GM23338 (cell line): ENCODE results near the gene HNRNPC. TPM values are rescaled to one million over a fixed set of nuclear protein-coding genes. Genes with fewer than 3 reads are reported as not detected.

Experiments used
- ATAC-seq: fragments of 200-7000 bp; cut with Tn5 transposase; 3 replicates; pipeline ENCODE4 v1.9.1; 2020
- DNase-seq: peaks from one replicate; pipeline ENCODE4 v3.0.0-alpha.2; 2015; ENCODE audit warnings: low spot score
- H2AFZ ChIP-seq: fragments of 200-600 bp; sonication (generic); 2 replicates; pipeline ENCODE4 v1.8.0; 2016; ENCODE audit warnings: antibody characterized with exemption, mild to moderate bottlenecking, moderate library complexity
- H3F3A ChIP-seq: fragments of 200-600 bp; sonication (generic); replicated peaks from 2 replicates; pipeline ENCODE4 v1.8.0; 2017; ENCODE audit warnings: antibody characterized with exemption, mixed run types, low read depth
- H3K27ac ChIP-seq: fragments of 200-600 bp; sonication (generic); 2 replicates; pipeline ENCODE4 v1.6.1; 2016; ENCODE audit warnings: low read depth
- H3K27me3 ChIP-seq: fragments of 200-600 bp; sonication (generic); 2 replicates; pipeline ENCODE4 v1.8.0; 2016; ENCODE audit warnings: mild to moderate bottlenecking, mixed run types, moderate library complexity; ENCODE audit not compliant: insufficient read depth
- H3K36me3 ChIP-seq: fragments of 200-600 bp; sonication (generic); 2 replicates; pipeline ENCODE4 v1.8.0; 2016; ENCODE audit warnings: mild to moderate bottlenecking; ENCODE audit not compliant: insufficient read depth
- H3K4me1 ChIP-seq: fragments of 200-600 bp; sonication (generic); 2 replicates; pipeline ENCODE4 v1.8.0; 2016; ENCODE audit warnings: mild to moderate bottlenecking, moderate library complexity; ENCODE audit not compliant: insufficient read depth
- H3K4me2 ChIP-seq: fragments of 200-600 bp; sonication (generic); 2 replicates; pipeline ENCODE4 v1.7.1; 2017; ENCODE audit warnings: mixed run types
- H3K4me3 ChIP-seq: fragments of 200-600 bp; sonication (generic); 2 replicates; pipeline ENCODE4 v1.6.1; 2016; ENCODE audit warnings: mixed run types
- H3K79me2 ChIP-seq: fragments of 200-600 bp; sonication (generic); replicated peaks from 2 replicates; pipeline ENCODE4 v1.8.0; 2017; ENCODE audit warnings: mild to moderate bottlenecking; ENCODE audit not compliant: insufficient read depth
- H3K9me2 ChIP-seq: fragments of 200-600 bp; sonication (generic); 2 replicates; pipeline ENCODE4 v1.8.0; 2017; ENCODE audit not compliant: insufficient read depth
- H4K20me1 ChIP-seq: fragments of 200-600 bp; sonication (generic); replicated peaks from 2 replicates; pipeline ENCODE4 v1.8.0; 2017; ENCODE audit warnings: mild to moderate bottlenecking; ENCODE audit not compliant: insufficient read depth
- H3K27ac Mint-ChIP-seq: 2 replicates; pipeline ENCODE4 v1.8.0; 2020; ENCODE audit warnings: inconsistent platforms, mild to moderate bottlenecking, moderate library complexity, mixed read lengths
- H3K27me3 Mint-ChIP-seq: 3 replicates; pipeline ENCODE4 v1.8.0; 2022; ENCODE audit warnings: low read depth, mild to moderate bottlenecking, moderate library complexity, mixed read lengths, inconsistent platforms; ENCODE audit not compliant: insufficient read depth, poor library complexity
- H3K36me3 Mint-ChIP-seq: 3 replicates; pipeline ENCODE4 v1.8.0; 2021; ENCODE audit warnings: low read depth, mild to moderate bottlenecking, inconsistent platforms, moderate library complexity, mixed read lengths
- H3K4me1 Mint-ChIP-seq: 3 replicates; pipeline ENCODE4 v1.8.0; 2020; ENCODE audit warnings: mild to moderate bottlenecking, inconsistent platforms, mixed read lengths
- H3K4me3 Mint-ChIP-seq: 3 replicates; pipeline ENCODE4 v1.8.0; 2021; ENCODE audit warnings: moderate library complexity, mild to moderate bottlenecking, inconsistent platforms, mixed read lengths
- H3K9me3 Mint-ChIP-seq: 3 replicates; pipeline ENCODE4 v1.8.0; 2020; ENCODE audit warnings: moderate library complexity, mild to moderate bottlenecking, inconsistent platforms, mixed read lengths
- CREB1 ChIP-seq: fragments of 250-450 bp; sonication (Bioruptor Pico); IDR thresholded peaks from 2 replicates; pipeline ENCODE4 v1.5.0; 2020; ENCODE audit warnings: low read depth, mild to moderate bottlenecking, moderate library complexity
- CTCF ChIP-seq, 2 experiments: fragments of 200-600 bp in 1 of 2; sonication (generic) in 1 of 2; conservative IDR thresholded peaks; 2 replicates each; pipeline versions ENCODE4 v1.5.1 to v1.6.1; 2016 to 2017; ENCODE audit warnings: antibody characterized with exemption in 2 of 2, low read depth in 2 of 2, mild to moderate bottlenecking in 2 of 2, moderate library complexity in 1 of 2
- ETS1 ChIP-seq: IDR thresholded peaks from 2 replicates; pipeline ENCODE4 v1.6.1; 2016; ENCODE audit warnings: antibody characterized with exemption
- EZH2 ChIP-seq: fragments of 200-600 bp; sonication (generic); IDR thresholded peaks from one replicate; pipeline ENCODE4 v1.8.0; 2017; ENCODE audit warnings: antibody characterized with exemption, mild to moderate bottlenecking, low read depth; ENCODE audit not compliant: unreplicated experiment
- EZH2phosphoT487 ChIP-seq: fragments of 200-600 bp; sonication (generic); IDR thresholded peaks from one replicate; pipeline ENCODE4 v1.8.1; 2018; ENCODE audit warnings: antibody characterized with exemption; ENCODE audit not compliant: unreplicated experiment
- JUNB ChIP-seq: IDR thresholded peaks from one replicate; pipeline ENCODE4 v1.6.1; 2016; ENCODE audit warnings: antibody characterized with exemption; ENCODE audit not compliant: unreplicated experiment
- NANOG ChIP-seq: IDR thresholded peaks from 2 replicates; pipeline ENCODE4 v1.6.1; 2016; ENCODE audit warnings: antibody characterized with exemption, borderline replicate concordance
- POLR2AphosphoS5 ChIP-seq: IDR thresholded peaks from 2 replicates; pipeline ENCODE4 v1.6.1; 2016; ENCODE audit warnings: antibody characterized with exemption, low read depth
- STAT1 ChIP-seq: IDR thresholded peaks from one replicate; pipeline ENCODE4 v1.6.1; 2016; ENCODE audit warnings: antibody characterized with exemption; ENCODE audit not compliant: unreplicated experiment
- ZNF114 ChIP-seq: fragments of 250-450 bp; sonication (Bioruptor Pico); IDR thresholded peaks from 2 replicates; pipeline ENCODE4 v1.5.0; 2020; ENCODE audit warnings: mild to moderate bottlenecking, moderate library complexity
- ZNF331 ChIP-seq: fragments of 250-450 bp; sonication (Bioruptor Pico); IDR thresholded peaks from 2 replicates; pipeline ENCODE4 v1.5.0; 2020; ENCODE audit warnings: low read depth, mild to moderate bottlenecking, moderate library complexity
- ZNF462 ChIP-seq: fragments of 250-450 bp; sonication (Bioruptor Pico); IDR thresholded peaks from 2 replicates; pipeline ENCODE4 v1.5.0; 2020; ENCODE audit warnings: mild to moderate bottlenecking, moderate library complexity
- polyA plus RNA-seq: library from polyadenylated mRNA; unstranded; fragments of >200 nt; fragmentation: Nextera tagmentation; extraction: Ambion mirVana; gene quantifications from 2 replicates; pipeline ENCODE4 v1.2.1, GENCODE V29; 2016
- total RNA-seq: library from RNA; depleted of rRNA; stranded (reverse); fragments of >200 nt; shearing (Covaris generic); gene quantifications from 2 replicates; pipeline ENCODE4 v1.2.3, GENCODE V29; 2014
- TF ChIP-seq, protein P1 (sequence below): IDR thresholded peaks from one replicate; pipeline ENCODE4 v1.6.1; 2018; ENCODE audit warnings: antibody characterized with exemption; ENCODE audit not compliant: unreplicated experiment

HNRNPC gene
- total and polyA plus RNA-seq, 2 experiments from 2014 or later: 1,259 to 1,296 TPM

GRCh38 chr14:21182166-21182565, 87.1 kb downstream of the HNRNPC start (continued):
- TF ChIP-seq STAT1 (no peak), ZNF114 (no peak)

GRCh38 chr14:21171128-21171527, 98.1 kb downstream of the HNRNPC start:
- Histone ChIP-seq H3K27me3 (no peaks in the 10 kb centered on the region), H3K36me3 (no peaks in the 10 kb centered on the region), H3F3A (no peaks in the 10 kb centered on the region), H3K4me1 (no peaks in the 10 kb centered on the region), H4K20me1 (no peaks in the 10 kb centered on the region), H3K27ac (no peak overlapping the region), H3K4me2 (no peak overlapping the region), H3K4me3 (no peak overlapping the region), H3K9me2 (0 out of 2 replicates have a peak, but pooled peaks cover 12% of the 10 kb centered on the region), H3K79me2 (no peaks in the 10 kb centered on the region), H2AFZ (no peak overlapping the region)
- no peak for TF ChIP-seq JUNB
- TF ChIP-seq EZH2phosphoT487: no peak
- no peak for TF ChIP-seq STAT1
- no peak for TF ChIP-seq CTCF (conservative IDR thresholded peaks at IDR 0.05; ENCODE audit: low read depth in 2 of 2)
- TF ChIP-seq EZH2: no peak
- no peak for TF ChIP-seq POLR2AphosphoS5
- TF ChIP-seq ZNF462 (CRISPR knock-in tag): no peak
- TF ChIP-seq NANOG: no peak
- no peak for TF ChIP-seq CREB1 (CRISPR knock-in tag)
- TF ChIP-seq, protein P1, sequence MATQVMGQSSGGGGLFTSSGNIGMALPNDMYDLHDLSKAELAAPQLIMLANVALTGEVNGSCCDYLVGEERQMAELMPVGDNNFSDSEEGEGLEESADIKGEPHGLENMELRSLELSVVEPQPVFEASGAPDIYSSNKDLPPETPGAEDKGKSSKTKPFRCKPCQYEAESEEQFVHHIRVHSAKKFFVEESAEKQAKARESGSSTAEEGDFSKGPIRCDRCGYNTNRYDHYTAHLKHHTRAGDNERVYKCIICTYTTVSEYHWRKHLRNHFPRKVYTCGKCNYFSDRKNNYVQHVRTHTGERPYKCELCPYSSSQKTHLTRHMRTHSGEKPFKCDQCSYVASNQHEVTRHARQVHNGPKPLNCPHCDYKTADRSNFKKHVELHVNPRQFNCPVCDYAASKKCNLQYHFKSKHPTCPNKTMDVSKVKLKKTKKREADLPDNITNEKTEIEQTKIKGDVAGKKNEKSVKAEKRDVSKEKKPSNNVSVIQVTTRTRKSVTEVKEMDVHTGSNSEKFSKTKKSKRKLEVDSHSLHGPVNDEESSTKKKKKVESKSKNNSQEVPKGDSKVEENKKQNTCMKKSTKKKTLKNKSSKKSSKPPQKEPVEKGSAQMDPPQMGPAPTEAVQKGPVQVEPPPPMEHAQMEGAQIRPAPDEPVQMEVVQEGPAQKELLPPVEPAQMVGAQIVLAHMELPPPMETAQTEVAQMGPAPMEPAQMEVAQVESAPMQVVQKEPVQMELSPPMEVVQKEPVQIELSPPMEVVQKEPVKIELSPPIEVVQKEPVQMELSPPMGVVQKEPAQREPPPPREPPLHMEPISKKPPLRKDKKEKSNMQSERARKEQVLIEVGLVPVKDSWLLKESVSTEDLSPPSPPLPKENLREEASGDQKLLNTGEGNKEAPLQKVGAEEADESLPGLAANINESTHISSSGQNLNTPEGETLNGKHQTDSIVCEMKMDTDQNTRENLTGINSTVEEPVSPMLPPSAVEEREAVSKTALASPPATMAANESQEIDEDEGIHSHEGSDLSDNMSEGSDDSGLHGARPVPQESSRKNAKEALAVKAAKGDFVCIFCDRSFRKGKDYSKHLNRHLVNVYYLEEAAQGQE: no peak
- TF ChIP-seq ZNF331 (CRISPR knock-in tag): no peak
- no peak for TF ChIP-seq ETS1
- TF ChIP-seq ZNF114: no peak
- Mint-ChIP-seq H3K27ac (no peak overlapping the region), H3K4me1 (no peaks in the 10 kb centered on the region), H3K36me3 (no peaks in the 10 kb centered on the region), H3K4me3 (no peak overlapping the region), H3K9me3 (no peaks in the 10 kb centered on the region), H3K27me3 (no peaks in the 10 kb centered on the region)
- DNase-seq: no peak
- ATAC-seq: no peak
